SK-N-SH (cell line): ENCODE data around the gene SRGAP1. TPM values are rescaled to one million over a fixed set of nuclear protein-coding genes. Genes with fewer than 3 reads are reported as not detected.

ENCODE experiments used
- CTCF ChIA-PET: fragments of 300-600, 350-600 bp; formaldehyde crosslinking; extraction: SDS; loops from one replicate; lab custom pipeline; 2021; lab: Yijun Ruan, JAX
- POLR2A ChIA-PET: fragments of 350-600 bp; sonication (Branson Sonifier 250); formaldehyde crosslinking; extraction: SDS; loops from one replicate; lab custom pipeline; 2020; ENCODE audit warnings: antibody characterized with exemption, inconsistent platforms; lab: Yijun Ruan, JAX
- DNase-seq: peaks from one replicate; pipeline ENCODE4 v3.0.0; 2012
- H2AFZ ChIP-seq: fragments of 200-600 bp; sonication (generic); 2 replicates; pipeline ENCODE4 v1.8.1; 2016; ENCODE audit warnings: antibody characterized with exemption, mild to moderate bottlenecking, low read depth
- H3F3A ChIP-seq: fragments of 200-600 bp; sonication (generic); replicated peaks from 2 replicates; pipeline ENCODE3; 2016; ENCODE audit warnings: antibody characterized with exemption, mild to moderate bottlenecking; ENCODE audit not compliant: insufficient read depth
- H3K27ac ChIP-seq, 2 experiments: fragments of 200-500 bp in 1 of 2; fragments of 200-600 bp in 1 of 2; sonication (Bioruptor generic) in 1 of 2; sonication (generic), shearing (Covaris generic) in 1 of 2; 2 replicates each; pipeline versions ENCODE4 v1.5.1 to v1.6.1; 2014 to 2016; ENCODE audit warnings: low read depth in 2 of 2, inconsistent platforms in 1 of 2, low read length in 1 of 2, mild to moderate bottlenecking in 1 of 2, mixed read lengths in 1 of 2
- H3K27me3 ChIP-seq: fragments of 200-600 bp; sonication (generic), shearing (Covaris generic); 2 replicates; pipeline ENCODE4 v1.6.1; 2016; ENCODE audit warnings: mixed run types; ENCODE audit not compliant: insufficient read depth
- H3K36me3 ChIP-seq, 2 experiments: fragments of 200-500 bp in 1 of 2; fragments of 200-600 bp in 1 of 2; sonication (Bioruptor generic) in 1 of 2; sonication (generic) in 1 of 2; replicated peaks in 1 of 2; 2 replicates each; pipeline versions ENCODE3 to v1.5.1; 2014 to 2016; ENCODE audit warnings: low read length in 1 of 2, mild to moderate bottlenecking in 1 of 2; ENCODE audit not compliant: insufficient read depth in 2 of 2, control insufficient read depth in 1 of 2
- H3K4me1 ChIP-seq, 2 experiments: fragments of 200-500 bp in 1 of 2; fragments of 200-600 bp in 1 of 2; sonication (Bioruptor generic) in 1 of 2; sonication (generic), shearing (Covaris generic) in 1 of 2; 2 replicates each; pipeline versions ENCODE4 v1.5.1 to v1.6.1; 2014 to 2016; ENCODE audit warnings: low read depth in 1 of 2, low read length in 1 of 2, mixed run types in 1 of 2; ENCODE audit not compliant: insufficient read depth in 2 of 2, control insufficient read depth in 1 of 2
- H3K4me2 ChIP-seq: fragments of 200-600 bp; sonication (generic), shearing (Covaris generic); 2 replicates; pipeline ENCODE4 v1.6.1; 2017; ENCODE audit warnings: mixed run types
- H3K4me3 ChIP-seq, 2 experiments: fragments of 200-500 bp in 1 of 2; fragments of 200-600 bp in 1 of 2; sonication (Bioruptor generic) in 1 of 2; sonication (generic), shearing (Covaris generic) in 1 of 2; 2 replicates each; pipeline versions ENCODE4 v1.5.1 to v1.8.1; 2014 to 2016; ENCODE audit warnings: low read depth in 2 of 2, inconsistent platforms in 1 of 2, low read length in 1 of 2, mild to moderate bottlenecking in 1 of 2, mixed read lengths in 1 of 2, moderate library complexity in 1 of 2
- H3K79me2 ChIP-seq: fragments of 200-600 bp; sonication (generic); 2 replicates; pipeline ENCODE4 v1.8.1; 2017; ENCODE audit warnings: mild to moderate bottlenecking; ENCODE audit not compliant: insufficient read depth
- H3K9ac ChIP-seq: fragments of 200-600 bp; sonication (generic); 2 replicates; pipeline ENCODE4 v1.6.1; 2017; ENCODE audit warnings: mixed run types
- H3K9me2 ChIP-seq: fragments of 200-600 bp; sonication (generic); 2 replicates; pipeline ENCODE4 v1.6.1; 2017; ENCODE audit warnings: mixed run types
- H3K9me3 ChIP-seq: fragments of 200-600 bp; sonication (generic); 2 replicates; pipeline ENCODE4 v1.6.1; 2017; ENCODE audit warnings: mixed run types, mild to moderate bottlenecking, moderate library complexity
- H4K20me1 ChIP-seq: fragments of 200-600 bp; sonication (generic); 2 replicates; pipeline ENCODE4 v1.6.1; 2017; ENCODE audit warnings: mild to moderate bottlenecking, mixed run types; ENCODE audit not compliant: insufficient read depth
- CHD2 ChIP-seq: fragments of 150-350 bp; IDR thresholded peaks from 2 replicates; pipeline ENCODE4 v1.6.1; 2018; ENCODE audit warnings: low read length; ENCODE audit not compliant: partially characterized antibody
- CTCF ChIP-seq: fragments of 200-600 bp; sonication (generic); IDR thresholded peaks from 2 replicates; pipeline ENCODE4 v1.6.1; 2017; ENCODE audit warnings: antibody characterized with exemption, mild to moderate bottlenecking, moderate library complexity
- EP300 ChIP-seq, 2 experiments: IDR thresholded peaks; 2 replicates each; pipeline versions ENCODE4 v1.4.0 to v1.6.1; 2012; ENCODE audit warnings: borderline replicate concordance in 1 of 2, low read depth in 1 of 2, low read length in 1 of 2
- FOXJ3 ChIP-seq: sonication (generic); formaldehyde crosslinking; IDR thresholded peaks from 2 replicates; pipeline ENCODE4 v1.5.1; 2020; ENCODE audit warnings: mild to moderate bottlenecking, missing genetic modification reagents
- FOXM1 ChIP-seq: IDR thresholded peaks from 2 replicates; pipeline ENCODE4 v1.4.0; 2012; ENCODE audit warnings: low read depth, mild to moderate bottlenecking
- IRF3 ChIP-seq: fragments of 150-350 bp; IDR thresholded peaks from 2 replicates; pipeline ENCODE4 v1.6.1; 2016; ENCODE audit warnings: mild to moderate bottlenecking, low read depth, low read length
- JUND ChIP-seq: IDR thresholded peaks from 2 replicates; pipeline ENCODE4 v1.4.0; 2012
- MEF2A ChIP-seq: IDR thresholded peaks from 2 replicates; pipeline ENCODE4 v1.4.0; 2012; ENCODE audit warnings: low read depth, borderline replicate concordance
- MXI1 ChIP-seq: IDR thresholded peaks from 2 replicates; pipeline ENCODE4 v1.6.1; 2012; ENCODE audit warnings: mild to moderate bottlenecking, low read depth, low read length, improper control_type of control experiment
- NFIC ChIP-seq: IDR thresholded peaks from 2 replicates; pipeline ENCODE4 v1.4.0; 2012; ENCODE audit warnings: borderline replicate concordance
- NRF1 ChIP-seq: IDR thresholded peaks from 2 replicates; pipeline ENCODE4 v1.6.1; 2012; ENCODE audit warnings: low read depth, mild to moderate bottlenecking, low read length
- PBX3 ChIP-seq: IDR thresholded peaks from 2 replicates; pipeline ENCODE4; 2012
- POLR2AphosphoS5 ChIP-seq: IDR thresholded peaks from 2 replicates; pipeline ENCODE4 v1.6.1; 2012; ENCODE audit warnings: low read depth, low read length
- RAD21 ChIP-seq: IDR thresholded peaks from 2 replicates; pipeline ENCODE4 v1.6.1; 2012; ENCODE audit warnings: mild to moderate bottlenecking, low read length
- RCOR1 ChIP-seq: fragments of 150-350 bp; IDR thresholded peaks from 2 replicates; pipeline ENCODE4 v1.6.1; 2017; ENCODE audit warnings: antibody characterized with exemption, low read length
- RXRA ChIP-seq: IDR thresholded peaks from 2 replicates; pipeline ENCODE4 v1.4.0; 2012; ENCODE audit warnings: low read depth, mild to moderate bottlenecking, borderline replicate concordance
- SMC3 ChIP-seq: IDR thresholded peaks from 2 replicates; pipeline ENCODE4 v1.6.1; 2012; ENCODE audit warnings: low read depth, low read length, improper control_type of control experiment
- YY1 ChIP-seq: IDR thresholded peaks from 2 replicates; pipeline ENCODE4 v1.4.0; 2012; ENCODE audit warnings: low read depth, mild to moderate bottlenecking
- WGBS: methylation state at CpG from one replicate; pipeline ENCODE4 v1.1.6; 2017; ENCODE audit warnings: low lambda C conversion rate; 5-methylcytosine and 5-hydroxymethylcytosine counted together
- polyA plus RNA-seq, 3 experiments: library from polyadenylated mRNA; depleted of rRNA; stranded (reverse); fragments of >200 nt; gene quantifications; 2 replicates each; pipeline ENCODE4 v1.2.3, GENCODE V29; 2012

Gene SRGAP1
- polyA plus RNA-seq, 1 of the 3 experiments (the other 2 are of a cell fraction): 2.6 TPM

- Histone ChIP-seq H3K36me3 (no peaks in the 10 kb centered on the region), H3K79me2 (peaks cover 40% of the 10 kb centered on the region), H4K20me1 (no peaks in the 10 kb centered on the region), H3K9ac (peak overlapping the region; percentile 78; the same call in 1 of the 2 replicates), H3K27ac (peak overlapping the region; percentile 79 to 92), H3K4me3 (peak overlapping the region; percentile 82 to 90), H3K9me2 (no peaks in the 10 kb centered on the region), H3K9me3 (no peaks in the 10 kb centered on the region), H2AFZ (peak overlapping the region; percentile 77), H3K4me1 (peaks cover 6 to 12% of the 10 kb centered on the region in 2 experiments; a peak in 2 of 4 replicates), H3F3A (peaks cover 10% of the 10 kb centered on the region), H3K27me3 (no peaks in the 10 kb centered on the region), H3K4me2 (peak overlapping the region; percentile 87; the same call in 1 of the 2 replicates)
- ChIA-PET CTCF (interaction anchor here (0.6 to 4.5 kb wide), 53 partner anchors 9 to 563 kb away, joined by 3 to 71 read pairs (median 5); partner anchors contain the start of gene KICS2), POLR2A (interaction anchor here (0.8 to 2.4 kb wide), 3 partner anchors 338 to 394 kb away, joined by 3 to 13 read pairs (median 12); partner anchors contain the start of gene KICS2)
- WGBS: 47% methylated on average over 12 of the region's 28 CpGs
- no peak for TF ChIP-seq NFIC
- TF ChIP-seq JUND: no peak
- no peak for TF ChIP-seq FOXM1
- no peak for TF ChIP-seq RCOR1
- TF ChIP-seq MXI1: no peak
- no peak for TF ChIP-seq CTCF
- no peak for DNase-seq
Measured at GRCh38 chr12:63843254-63843720, 1.2 kb upstream of the SRGAP1 start.

GRCh38 chr12:63843721-63844390 is 644 bp upstream of the SRGAP1 start:
- ChIA-PET CTCF (interaction anchor here (0.6 to 4.5 kb wide), 77 partner anchors 10 to 562 kb away, joined by 3 to 71 read pairs (median 4); partner anchors contain the start of gene KICS2), POLR2A (interaction anchor here (0.8 to 2.4 kb wide), 5 partner anchors 96 to 393 kb away, joined by 3 to 13 read pairs (median 6); partner anchors contain the start of gene KICS2)
- no peaks in the 10 kb centered on the region for H3K27me3 ChIP-seq
- WGBS: 0% methylated on average over 11 of the region's 80 CpGs
- H2AFZ ChIP-seq: peak overlapping the region; percentile 79
- peak overlapping the region; percentile 78 for H3K9ac ChIP-seq
- peaks cover 15% of the 10 kb centered on the region for H3F3A ChIP-seq
- peak overlapping the region; percentile 82 to 90 for H3K4me3 ChIP-seq
- DNase-seq: peak; percentile 93
- no peaks in the 10 kb centered on the region for H3K9me3 ChIP-seq
- peaks cover 7 to 15% of the 10 kb centered on the region in 2 experiments; a peak in 3 of 4 replicates for H3K4me1 ChIP-seq
- peak overlapping the region; percentile 79 to 92 for H3K27ac ChIP-seq
- H4K20me1 ChIP-seq: no peaks in the 10 kb centered on the region
- peaks cover 45% of the 10 kb centered on the region for H3K79me2 ChIP-seq
- H3K36me3 ChIP-seq: no peaks in the 10 kb centered on the region
- H3K9me2 ChIP-seq: no peaks in the 10 kb centered on the region
- peak overlapping the region; percentile 87 for H3K4me2 ChIP-seq
- TF ChIP-seq CHD2: peak; percentile 42
- peak; percentile 8; the same call in 1 of the 2 replicates for TF ChIP-seq NFIC
- TF ChIP-seq RAD21: peak; percentile 96
- no peak for TF ChIP-seq FOXJ3 (CRISPR knock-in tag)
- TF ChIP-seq PBX3: peak; percentile 98
- no peak; the same call in 1 of the 2 replicates for TF ChIP-seq MEF2A
- peak; percentile 93 for TF ChIP-seq SMC3
- TF ChIP-seq NRF1: peak; percentile 66
- peak; percentile 59; the same call in 1 of the 2 replicates for TF ChIP-seq RCOR1
- peak; percentile 79 for TF ChIP-seq CTCF
- no peak; the same call in 1 of the 2 replicates for TF ChIP-seq RXRA
- 0 out of 4 replicates have a peak, but pooled peaks of 1 of the 2 experiments have one; percentile 4 for TF ChIP-seq EP300 (IDR thresholded peaks at IDR 0.05; ENCODE audit: borderline replicate concordance in 1 of 2, low read depth in 1 of 2, low read length in 1 of 2)
- 0 out of 2 replicates have a peak, but pooled peaks have one; percentile 21 for TF ChIP-seq YY1
- 0 out of 2 replicates have a peak, but pooled peaks have one; percentile 53 for TF ChIP-seq FOXM1
- peak; percentile 82 for TF ChIP-seq MXI1
- no peak for TF ChIP-seq IRF3
- no peak for TF ChIP-seq POLR2AphosphoS5
